HG02870 (cell line): ENCODE data around the gene GPRC5D.

Experiments used
- ATAC-seq: cut with Tn5 transposase; IDR thresholded peaks from one replicate; pipeline ENCODE4 v1.9.1; 2021; ENCODE audit warnings: mild to moderate bottlenecking, moderate library complexity; ENCODE audit not compliant: unreplicated experiment

Gene GPRC5D

GRCh38 chr12:12909228-12909994, 42.6 kb downstream of the GPRC5D start:
- ATAC-seq: no peak

- no peak for ATAC-seq
Measured at GRCh38 chr12:12908711-12909110, 43.3 kb downstream of the GPRC5D start.

- ATAC-seq: no peak
Measured at GRCh38 chr12:12908252-12908651, 43.7 kb downstream of the GPRC5D start.

- no peak for ATAC-seq
Measured at GRCh38 chr12:12907552-12907951, 44.4 kb downstream of the GPRC5D start.

- ATAC-seq: no peak
Measured at GRCh38 chr12:12903642-12904609, 48.0 kb downstream of the GPRC5D start.

- ATAC-seq: no peak
Measured at GRCh38 chr12:12902036-12902435, 49.9 kb downstream of the GPRC5D start.

- no peak for ATAC-seq
Measured at GRCh38 chr12:12901158-12901791, 50.7 kb downstream of the GPRC5D start.

- no peak for ATAC-seq
Measured at GRCh38 chr12:12900786-12901157, 51.2 kb downstream of the GPRC5D start.

- peak; percentile 90 for ATAC-seq
Measured at GRCh38 chr12:12899530-12900380, 52.2 kb downstream of the GPRC5D start.

GRCh38 chr12:12898911-12899511, 53.0 kb downstream of the GPRC5D start:
- no peak for ATAC-seq

- ATAC-seq: no peak
Measured at GRCh38 chr12:12898136-12898717, 53.7 kb downstream of the GPRC5D start.

- no peak for ATAC-seq
Measured at GRCh38 chr12:12897302-12897701, 54.7 kb downstream of the GPRC5D start.

- no peak for ATAC-seq
Measured at GRCh38 chr12:12896260-12896659, 55.7 kb downstream of the GPRC5D start.

GRCh38 chr12:12893438-12893837, 58.5 kb downstream of the GPRC5D start:
- no peak for ATAC-seq

- ATAC-seq: no peak
Measured at GRCh38 chr12:12892681-12893141, 59.3 kb downstream of the GPRC5D start.

- no peak for ATAC-seq
Measured at GRCh38 chr12:12891881-12892355, 60.1 kb downstream of the GPRC5D start.

GRCh38 chr12:12891080-12891880, 60.7 kb downstream of the GPRC5D start, which contains the start of gene GPRC5A:
Gene GPRC5A, plus strand, starts transcription at chr12:12891562. Its CDS starts 16,688 bp downstream, at chr12:12908250.
- no peak for ATAC-seq
